HG02884 (cell line): Measurements from ENCODE around the gene SHANK2.

Experiments
- ATAC-seq: cut with Tn5 transposase; IDR thresholded peaks from one replicate; pipeline ENCODE4 v1.9.1; 2021; ENCODE audit warnings: mild to moderate bottlenecking, moderate library complexity; ENCODE audit not compliant: unreplicated experiment

The SHANK2 gene

DNA sequence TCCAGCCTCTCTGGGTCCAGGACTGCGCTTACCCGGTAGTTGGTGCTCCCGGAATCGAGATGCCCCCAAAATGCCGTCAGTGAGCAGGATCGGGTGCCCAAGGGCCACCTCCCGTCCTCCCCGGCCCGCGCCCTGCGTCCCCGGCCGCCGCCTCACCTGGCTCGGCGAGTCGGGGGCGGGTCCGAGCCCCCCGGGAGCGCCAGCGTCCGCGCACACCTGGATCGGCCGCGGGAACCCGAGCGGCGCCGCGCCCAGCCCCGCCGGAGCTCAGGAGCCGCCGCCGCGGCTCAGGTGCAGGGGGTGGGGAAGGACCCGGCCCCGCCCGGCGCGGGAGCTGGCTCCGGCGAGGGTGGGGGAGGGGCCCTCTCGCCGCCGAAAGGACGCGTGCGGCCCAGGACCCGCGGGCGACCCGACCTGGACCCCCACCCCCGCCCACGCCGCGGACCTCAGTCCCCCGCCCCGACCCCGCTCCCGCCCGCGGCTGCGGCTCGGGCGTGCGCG lies at the start of gene SHANK2:
SHANK2 (minus strand) TSS at position 309 of the 501 bp plus-strand sequence. CDS start 105,251 bp downstream, outside the sequence.
- no peak for ATAC-seq

GRCh38 chr11:71301858-71302533 lies 49.6 kb upstream of the SHANK2 start:
- ATAC-seq = no peak

DNA sequence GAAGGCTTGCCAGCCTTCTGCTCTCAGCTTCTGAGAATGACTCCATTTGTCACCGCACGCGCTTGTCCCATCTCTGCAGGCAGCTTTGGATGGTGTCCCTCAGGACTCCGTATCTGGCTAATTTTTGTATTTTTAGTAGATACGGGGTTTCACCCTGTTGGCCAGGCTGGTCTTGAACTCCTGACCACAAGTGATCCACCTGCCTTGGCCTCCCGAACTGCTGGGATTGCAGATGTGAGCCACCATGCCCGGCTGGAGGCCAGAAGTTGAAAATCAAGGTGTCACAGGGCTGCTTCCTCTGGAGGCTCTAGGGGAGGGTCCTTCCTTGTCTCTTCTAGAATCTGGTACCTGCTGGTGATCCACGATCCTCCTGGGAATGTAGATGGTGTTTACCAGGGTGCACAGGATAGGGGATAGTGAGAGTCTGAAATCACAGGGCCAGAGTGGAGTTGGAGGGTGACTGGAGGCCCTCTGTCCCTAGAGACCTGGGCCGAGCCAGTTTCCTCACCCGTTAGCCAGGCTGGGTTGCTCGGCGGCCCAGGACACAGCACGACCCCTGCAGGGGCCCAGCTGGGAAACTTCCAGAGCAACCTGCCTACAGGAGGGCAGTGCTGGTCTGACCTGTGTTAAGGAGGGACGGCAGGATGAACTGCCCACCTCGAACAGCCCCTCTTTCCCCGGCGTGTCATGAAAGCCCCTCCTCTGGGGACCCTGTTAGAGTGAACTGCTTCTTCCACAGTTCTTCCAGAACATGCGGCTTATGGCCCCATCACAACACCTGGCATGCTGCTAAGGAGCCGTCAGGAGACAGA lies 48.9 kb upstream of the SHANK2 start:
- no peak for ATAC-seq

DNA sequence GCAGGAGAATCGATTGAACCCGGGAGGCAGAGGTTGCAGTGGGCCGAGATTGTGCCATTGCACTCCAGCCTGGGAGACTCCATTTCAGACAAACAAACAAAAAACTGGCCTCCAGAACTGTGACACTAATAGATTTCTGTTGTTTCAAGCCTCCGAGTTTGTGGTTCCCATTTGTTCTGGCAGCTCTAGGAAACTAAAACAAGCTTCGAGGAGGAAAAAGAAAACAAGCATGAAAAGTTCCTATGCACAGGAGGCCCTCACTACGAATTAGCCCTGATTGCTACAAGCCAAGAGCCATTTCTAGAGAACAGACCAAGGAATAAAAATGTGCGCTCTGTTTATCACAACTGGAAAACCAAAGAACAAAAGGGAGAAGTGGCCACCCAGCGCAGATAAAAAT lies 47.8 kb upstream of the SHANK2 start:
- no peak for ATAC-seq

DNA sequence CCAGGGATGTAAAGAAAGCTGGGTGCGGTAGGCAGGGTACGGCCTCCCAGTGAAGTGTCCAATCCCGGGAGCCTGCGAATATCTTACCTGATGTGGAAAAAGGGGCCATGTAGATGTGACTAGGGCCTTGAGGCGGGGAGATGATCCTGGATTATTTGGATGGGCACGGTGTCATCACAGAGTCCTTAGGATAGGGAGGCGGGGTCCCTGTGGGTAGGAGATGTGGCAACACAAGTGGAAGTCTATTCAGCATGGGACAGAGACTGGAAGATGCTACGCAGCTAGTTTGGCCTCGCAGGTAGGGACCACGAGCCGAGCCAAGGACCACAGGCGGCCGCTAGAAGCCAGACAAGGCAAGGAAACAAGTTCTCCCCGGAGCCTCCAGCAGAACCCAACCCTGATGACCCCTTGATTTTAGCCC lies 46.4 kb upstream of the SHANK2 start:
- ATAC-seq = no peak

DNA sequence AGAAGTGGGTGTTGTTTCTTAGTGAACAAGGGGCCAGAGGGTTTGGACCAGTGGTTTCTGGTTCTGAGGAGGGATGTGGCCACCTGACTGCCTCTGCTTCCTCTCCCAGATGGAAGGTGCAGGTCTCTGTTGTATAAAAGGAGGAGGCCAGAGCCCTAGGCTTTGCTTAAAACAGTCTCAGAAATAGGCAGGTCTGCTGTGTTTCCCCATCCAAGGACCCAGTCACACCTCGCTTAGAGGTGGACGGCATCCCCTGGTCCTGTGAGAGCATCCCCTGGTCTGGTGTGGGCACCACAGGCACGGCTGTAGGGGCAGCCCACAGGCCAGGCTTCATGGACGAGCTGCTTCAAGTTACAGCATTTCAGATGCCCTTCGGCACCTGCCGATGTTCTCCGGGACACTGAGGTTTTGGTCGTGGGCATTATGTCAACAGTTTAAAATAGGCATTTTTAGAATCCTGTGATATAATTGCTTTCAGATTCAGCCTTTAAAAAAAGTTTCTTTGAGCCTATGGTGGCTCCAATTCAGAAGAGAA lies 45.7 kb upstream of the SHANK2 start:
- ATAC-seq = no peak

GRCh38 chr11:71294846-71295600 lies 42.6 kb upstream of the SHANK2 start:
- no peak for ATAC-seq

DNA sequence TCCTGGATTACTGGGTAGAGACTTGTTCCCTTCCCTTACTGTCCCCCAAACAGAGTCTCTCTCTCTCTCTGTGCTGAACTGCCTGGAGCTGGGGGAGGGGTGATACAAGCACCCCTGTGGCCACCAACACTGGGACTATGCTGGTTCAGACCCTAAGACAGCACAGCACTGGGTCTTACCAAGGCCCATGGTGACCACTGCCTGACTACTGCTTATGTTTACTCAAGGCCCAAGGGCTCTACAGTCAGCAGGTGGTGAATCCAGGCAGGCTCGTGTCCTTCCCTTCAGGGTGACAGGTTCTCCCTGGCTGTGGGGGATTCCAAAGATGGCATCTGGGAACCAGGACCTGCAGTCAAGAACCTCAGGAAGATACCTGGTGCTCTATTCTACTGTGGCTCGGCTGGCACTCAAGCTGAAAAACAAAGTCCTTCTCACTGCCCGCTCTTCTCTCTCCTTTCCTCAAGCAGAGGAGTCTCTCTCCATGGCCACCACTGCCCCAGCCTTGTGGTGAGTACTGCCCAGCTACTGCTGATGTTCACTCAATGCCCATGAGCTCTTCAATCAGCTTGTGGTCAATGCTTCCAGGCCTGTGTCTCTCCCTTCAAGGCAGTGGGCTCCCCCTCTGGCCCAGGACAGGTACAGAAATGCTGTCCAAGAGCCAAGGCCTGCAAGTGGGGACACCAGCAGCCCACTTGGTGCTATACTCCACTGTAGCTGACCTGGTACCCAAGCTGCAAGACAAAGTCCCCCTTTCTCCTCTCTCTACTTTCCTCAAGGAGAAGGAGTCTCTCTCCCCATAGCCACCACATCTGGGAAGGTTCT lies 41.8 kb upstream of the SHANK2 start:
- no peak for ATAC-seq

DNA sequence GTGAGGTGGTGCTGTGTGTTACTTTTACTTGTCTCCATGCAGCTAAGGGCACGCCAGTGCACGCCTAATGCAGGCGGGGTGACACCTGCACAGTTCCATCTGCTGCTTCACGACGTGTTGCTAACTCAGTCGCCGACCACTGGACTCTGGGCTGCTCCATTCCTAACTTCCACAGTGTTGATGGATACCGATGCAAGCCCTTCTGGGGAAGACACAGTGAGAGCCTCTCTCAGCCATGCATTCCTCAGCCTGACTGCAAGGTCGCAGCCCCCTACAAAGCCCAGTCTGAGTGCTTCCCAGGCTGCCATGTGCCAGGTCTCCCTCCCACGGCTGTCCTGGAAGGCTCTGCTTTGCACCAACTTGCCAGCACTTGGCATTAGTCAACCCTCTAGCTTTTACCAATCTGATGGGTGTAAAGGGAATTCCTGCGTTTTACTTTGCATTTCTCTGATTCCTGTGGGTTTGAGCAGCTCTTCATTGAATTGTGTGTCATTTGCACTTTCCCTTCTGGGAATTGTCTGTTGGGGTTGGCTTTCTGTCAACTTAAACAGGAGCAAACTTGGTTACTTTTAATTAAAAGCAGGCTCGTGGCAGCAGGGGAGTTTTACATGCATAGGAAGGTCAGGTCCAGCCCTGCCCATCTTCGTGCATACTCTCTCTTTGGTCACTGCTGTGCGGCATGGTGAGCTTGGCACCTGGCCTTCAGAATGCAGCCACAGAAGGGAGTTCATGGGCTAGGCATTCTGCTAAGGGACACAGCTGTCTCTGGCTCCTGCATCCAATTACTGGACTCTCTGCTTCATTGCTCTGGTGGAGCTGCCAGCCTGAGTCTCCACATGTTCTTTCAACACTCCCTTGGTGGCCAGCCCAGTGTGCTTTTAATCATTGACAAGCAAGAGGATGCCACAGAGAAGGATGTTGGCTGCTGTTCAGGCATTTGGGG lies 34.6 kb upstream of the SHANK2 start:
- no peak for ATAC-seq

DNA sequence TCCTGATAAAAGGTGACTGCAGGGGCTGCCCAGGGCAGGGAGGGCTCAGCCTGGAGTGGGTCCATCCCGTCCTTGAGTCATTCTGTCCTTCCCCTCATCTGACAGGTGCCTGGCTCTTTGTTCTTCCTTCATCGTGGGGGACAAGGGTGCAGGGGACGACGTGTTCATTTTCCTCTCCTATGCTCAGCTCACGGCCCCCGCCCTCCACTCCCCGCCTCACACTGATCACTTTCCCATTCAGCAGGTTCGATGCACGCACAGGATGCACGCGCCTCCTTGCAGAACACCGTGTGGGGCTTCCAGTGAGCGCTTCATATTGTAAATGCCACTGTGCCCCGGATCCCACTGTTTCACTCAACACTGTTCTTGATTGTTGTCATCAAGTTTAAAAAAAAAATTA lies 32.7 kb upstream of the SHANK2 start:
- ATAC-seq = no peak

- no peak for ATAC-seq
Measured at GRCh38 chr11:71284525-71285092, 32.2 kb upstream of the SHANK2 start.

- no peak for ATAC-seq
Measured at GRCh38 chr11:71283971-71284441, 31.6 kb upstream of the SHANK2 start.

DNA sequence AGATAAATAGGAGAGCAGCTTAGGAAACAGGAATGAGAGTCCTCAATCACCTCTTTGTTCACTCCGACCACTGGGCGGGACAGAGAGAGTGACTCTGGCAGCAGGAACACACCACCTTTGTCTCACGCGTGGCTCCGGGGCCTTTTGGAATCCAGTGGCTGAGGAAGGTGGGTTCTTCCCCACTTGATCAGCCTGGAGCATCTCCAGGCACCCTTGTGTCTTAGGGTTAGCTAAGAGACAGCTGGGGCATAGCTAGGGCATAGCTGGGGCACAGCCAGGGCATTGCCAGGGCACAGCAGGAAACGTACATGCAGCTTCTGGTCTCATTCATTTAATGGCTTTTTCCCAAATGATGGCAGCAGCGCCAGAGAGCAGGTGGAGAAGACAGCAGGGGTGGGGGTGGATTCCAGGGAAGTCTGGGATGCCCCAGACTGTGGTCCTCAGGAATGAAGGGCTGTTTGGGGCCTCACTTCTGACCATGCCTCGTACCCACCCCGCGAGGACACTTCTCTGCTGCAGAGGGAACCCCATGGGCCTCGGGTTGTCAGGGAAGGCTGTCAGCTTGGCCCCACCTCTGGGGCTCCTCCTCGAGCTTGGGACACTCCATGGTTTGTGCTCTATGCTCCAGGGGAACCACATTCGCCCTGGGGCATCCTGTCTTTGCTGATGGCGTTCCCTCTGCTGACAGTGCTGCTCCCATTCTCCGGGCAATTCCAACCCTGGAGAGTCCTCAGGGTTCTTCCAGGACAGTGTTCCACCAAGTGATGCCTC lies 30.4 kb upstream of the SHANK2 start:
- no peak for ATAC-seq

DNA sequence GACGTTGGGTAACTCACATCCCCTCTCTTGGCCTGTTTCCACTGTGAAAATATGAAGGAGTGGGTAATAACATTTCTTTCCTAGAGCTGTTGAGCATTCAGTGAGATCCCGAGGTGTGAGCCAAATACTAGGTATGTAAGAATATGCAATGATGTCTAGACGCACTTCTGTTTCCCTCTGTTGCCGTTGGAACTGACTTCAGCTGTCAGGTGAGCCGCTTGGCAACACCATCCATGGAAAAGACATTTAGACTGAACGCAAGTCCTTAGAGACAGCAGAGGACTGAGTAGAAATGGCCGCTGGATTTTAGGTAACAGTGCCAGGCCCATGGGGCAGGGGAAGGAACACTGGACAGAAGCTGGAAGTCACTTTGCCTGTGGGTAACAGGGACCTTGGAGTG lies 29.5 kb upstream of the SHANK2 start:
- no peak for ATAC-seq

DNA sequence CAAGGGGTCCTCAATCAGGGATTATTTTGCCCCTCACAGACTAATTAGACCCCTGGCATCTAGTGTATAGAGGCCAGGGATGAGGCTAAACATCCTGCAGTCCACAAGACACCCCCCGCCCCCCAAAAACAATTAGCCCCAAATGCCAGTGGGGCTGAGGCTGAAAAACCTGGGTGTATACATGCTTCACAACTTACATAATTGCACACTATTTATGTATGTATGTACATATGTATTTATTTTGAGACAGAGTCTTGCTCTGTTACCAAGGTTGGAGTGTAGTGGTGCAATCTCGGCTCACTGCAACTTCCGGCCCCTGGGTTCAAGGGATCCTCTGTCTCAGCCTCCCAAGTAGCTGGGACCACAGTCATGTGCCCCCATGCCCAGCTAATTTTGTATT lies 28.8 kb upstream of the SHANK2 start:
- ATAC-seq = no peak

- ATAC-seq = no peak
Measured at GRCh38 chr11:71279916-71280645, 27.7 kb upstream of the SHANK2 start.

DNA sequence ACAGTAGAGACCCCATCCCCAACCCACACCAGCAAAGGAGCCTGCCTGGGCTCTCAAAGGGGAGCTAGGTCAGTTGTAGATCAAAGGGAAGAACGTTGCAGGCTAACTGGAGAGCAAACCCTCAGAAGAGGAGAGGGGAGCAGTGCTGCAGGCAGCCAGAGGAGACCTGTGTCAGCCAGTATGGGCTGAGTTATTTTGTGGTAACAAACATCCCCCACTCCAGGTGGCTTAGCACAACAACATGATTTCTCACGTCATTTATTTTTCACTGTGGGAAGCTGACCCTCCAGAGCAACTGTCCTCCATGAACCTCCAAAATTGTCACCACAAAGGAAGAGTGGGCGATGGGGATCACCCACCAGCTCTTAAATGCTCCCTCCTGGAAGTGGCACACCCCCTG lies 19.8 kb upstream of the SHANK2 start:
- ATAC-seq = no peak
